GM21786 (cell line): ENCODE data around the gene PCLO.

Source experiments
- ATAC-seq: cut with Tn5 transposase; IDR thresholded peaks from one replicate; pipeline ENCODE4 v1.9.1; 2021; ENCODE audit not compliant: unreplicated experiment

PCLO gene

GRCh38 chr7:83162402-83163256 is at the start of gene PCLO:
PCLO (minus strand) TSS chr7:83162884; CDS start chr7:83162592, 292 bp downstream.
- peak; percentile 92 for ATAC-seq

- ATAC-seq: no peak
Measured at GRCh38 chr7:83211685-83212084, 49.0 kb upstream of the PCLO start.

GRCh38 chr7:83210479-83210878 is 47.8 kb upstream of the PCLO start:
- no peak for ATAC-seq

GRCh38 chr7:83204715-83205114 is 42.0 kb upstream of the PCLO start:
- ATAC-seq: no peak

- no peak for ATAC-seq
Measured at GRCh38 chr7:83201355-83201754, 38.7 kb upstream of the PCLO start.

GRCh38 chr7:83190659-83191389 is 28.1 kb upstream of the PCLO start:
- ATAC-seq: no peak

- no peak for ATAC-seq
Measured at GRCh38 chr7:83178796-83179195, 16.1 kb upstream of the PCLO start.

- ATAC-seq: no peak
Measured at GRCh38 chr7:83178066-83178465, 15.4 kb upstream of the PCLO start.

- ATAC-seq: no peak
Measured at GRCh38 chr7:83173664-83174063, 11.0 kb upstream of the PCLO start.

- no peak for ATAC-seq
Measured at GRCh38 chr7:83166781-83167180, 4.1 kb upstream of the PCLO start.

GRCh38 chr7:83161899-83162401 is 734 bp downstream of the PCLO start:
- no peak for ATAC-seq

GRCh38 chr7:83161186-83161585 is 1.5 kb downstream of the PCLO start:
- no peak for ATAC-seq

GRCh38 chr7:83159731-83160130 is 3.0 kb downstream of the PCLO start:
- no peak for ATAC-seq

- ATAC-seq: no peak
Measured at GRCh38 chr7:83156006-83156405, 6.7 kb downstream of the PCLO start.

GRCh38 chr7:83155407-83155806 is 7.3 kb downstream of the PCLO start:
- no peak for ATAC-seq

GRCh38 chr7:83153419-83153818 is 9.3 kb downstream of the PCLO start:
- ATAC-seq: no peak

GRCh38 chr7:83150310-83150709 is 12.4 kb downstream of the PCLO start:
- no peak for ATAC-seq

- ATAC-seq: no peak
Measured at GRCh38 chr7:83149466-83149865, 13.2 kb downstream of the PCLO start.

GRCh38 chr7:83148776-83149175 is 13.9 kb downstream of the PCLO start:
- ATAC-seq: no peak

GRCh38 chr7:83143107-83143506 is 19.6 kb downstream of the PCLO start:
- no peak for ATAC-seq

GRCh38 chr7:83142365-83142764 is 20.3 kb downstream of the PCLO start:
- no peak for ATAC-seq

- ATAC-seq: no peak
Measured at GRCh38 chr7:83141927-83142326, 20.8 kb downstream of the PCLO start.
